GM19240 (cell line): ENCODE measurements around the gene TMC1.
"Not testable (repeated sequence)": the region's sequence is repeated elsewhere in the genome, so short reads cannot be mapped to it uniquely, and the experiment has no call there.

Experiments used
- DNase-seq: peaks from one replicate; pipeline ENCODE4 v3.0.0; 2011; ENCODE audit warnings: low spot score; ENCODE audit not compliant: insufficient read length

The TMC1 gene

GRCh38 chr9:72753266-72753893, 232.0 kb downstream of the TMC1 start:
- DNase-seq: no peak

DNA sequence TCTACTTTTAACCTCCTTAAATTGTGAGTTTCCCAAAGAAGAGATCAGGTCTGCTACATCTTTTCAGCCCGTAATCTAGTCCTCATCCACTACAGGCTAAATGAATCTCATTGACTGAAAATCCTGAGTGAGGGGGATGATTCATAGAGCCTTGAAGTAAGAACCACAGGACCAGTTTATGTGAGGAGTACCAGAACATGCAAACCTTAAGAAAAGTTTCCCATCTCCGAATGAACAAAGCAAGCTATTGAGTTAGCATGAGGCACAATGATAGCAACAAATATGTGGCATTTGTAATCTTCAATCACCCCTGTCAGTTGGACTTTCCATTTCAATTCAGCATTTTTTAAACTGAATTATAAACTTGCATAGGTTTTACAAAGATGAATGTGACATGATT, 234.4 kb downstream of the TMC1 start:
- DNase-seq: no peak

DNA sequence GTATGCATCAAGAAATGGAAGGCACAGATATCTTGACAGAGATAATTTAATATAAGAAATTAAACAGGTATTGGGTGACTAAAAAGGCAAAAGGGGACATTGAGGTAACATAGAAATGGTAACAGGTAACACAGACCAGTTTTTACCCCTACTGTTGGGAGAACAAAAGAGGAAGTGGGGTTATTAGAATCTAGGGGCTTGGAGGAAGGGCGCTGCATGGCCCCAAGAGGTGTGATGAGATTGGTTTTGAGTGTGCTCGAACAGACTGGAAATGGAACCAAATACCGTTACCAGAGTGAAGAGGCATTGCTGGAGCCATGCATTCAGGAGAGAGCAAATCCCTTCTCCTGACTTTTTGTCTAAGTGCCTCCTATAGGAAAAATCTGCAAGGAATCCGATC, 237.5 kb downstream of the TMC1 start:
- DNase-seq: no peak

DNA sequence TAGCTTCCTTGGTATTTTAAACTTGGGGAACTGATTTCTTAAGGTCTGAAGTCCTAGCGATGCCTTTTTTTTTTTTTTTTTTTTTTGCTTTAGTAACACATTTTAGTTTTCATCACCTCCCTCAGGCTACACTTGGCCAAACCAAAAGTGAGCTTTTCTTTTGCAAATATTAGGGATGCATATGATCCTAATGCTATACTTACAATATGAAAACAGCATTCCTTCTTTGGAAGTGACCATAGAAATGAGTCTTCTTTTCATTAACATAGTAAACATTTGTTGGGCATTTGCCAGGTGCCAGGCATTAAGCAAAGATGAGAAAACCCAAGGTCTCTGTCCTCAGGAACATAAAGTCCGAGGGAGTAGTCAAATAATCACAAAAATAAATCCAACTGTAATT, 241.6 kb downstream of the TMC1 start:
- DNase-seq: no peak

DNA sequence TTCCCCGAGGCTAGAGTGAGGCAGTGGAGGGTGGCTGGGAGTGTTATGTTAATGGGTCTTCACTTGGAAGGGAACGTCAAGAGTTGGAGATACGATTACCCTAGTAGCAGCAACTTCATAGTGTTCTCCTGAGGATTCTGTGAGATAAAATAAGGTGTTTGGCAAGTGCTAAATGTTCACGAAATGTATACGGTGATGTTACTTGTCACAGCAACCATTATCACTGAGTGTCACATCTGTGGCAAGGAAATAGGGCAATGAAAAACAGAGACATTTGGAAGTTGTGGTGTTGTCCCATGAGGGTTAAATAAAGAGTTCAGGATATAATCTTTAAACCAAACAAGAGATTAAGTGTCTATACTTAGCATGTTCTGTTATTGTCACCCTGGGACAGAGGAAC, 248.1 kb downstream of the TMC1 start:
- DNase-seq: no peak

DNA sequence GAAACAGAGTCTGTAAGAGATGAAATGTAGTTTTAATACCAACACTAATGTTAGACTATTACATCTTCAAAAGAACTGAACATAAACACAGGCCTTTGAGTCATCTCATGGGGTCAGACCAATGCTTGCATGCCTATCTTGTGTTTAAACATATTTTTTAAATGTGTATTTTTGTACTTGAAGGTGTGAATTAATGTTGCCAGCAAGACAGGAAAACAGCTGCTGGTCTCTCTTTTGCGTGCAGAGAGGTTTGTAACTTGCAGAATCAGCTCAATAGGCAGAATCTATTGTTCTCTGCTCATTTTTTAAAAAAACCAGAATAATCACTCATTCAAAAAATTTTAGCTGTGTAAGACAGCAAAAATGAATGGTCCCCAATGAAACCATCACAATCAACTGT, 251.3 kb downstream of the TMC1 start:
- DNase-seq: no peak

DNA sequence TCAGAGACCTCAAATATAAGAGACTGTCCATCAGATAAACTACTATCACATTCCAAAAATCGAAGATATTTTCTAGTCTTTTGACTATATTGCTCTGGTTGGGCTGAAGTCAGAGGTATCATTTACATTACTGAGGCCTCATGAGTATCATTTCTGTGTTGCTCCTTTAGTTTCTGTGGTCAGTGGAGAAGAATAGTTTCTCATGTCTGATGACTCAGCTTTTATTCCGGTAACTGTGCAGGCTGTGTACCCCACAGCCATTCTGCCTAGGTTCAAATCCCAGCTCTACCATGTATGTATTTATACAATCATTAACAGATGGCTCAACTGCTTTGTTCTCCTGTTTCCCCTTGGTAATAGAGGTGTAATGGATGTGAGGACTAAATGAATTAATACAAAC, 252.2 kb downstream of the TMC1 start:
- DNase-seq: no peak

- no peak for DNase-seq
Measured at GRCh38 chr9:72775570-72775969, 254.2 kb downstream of the TMC1 start.

DNA sequence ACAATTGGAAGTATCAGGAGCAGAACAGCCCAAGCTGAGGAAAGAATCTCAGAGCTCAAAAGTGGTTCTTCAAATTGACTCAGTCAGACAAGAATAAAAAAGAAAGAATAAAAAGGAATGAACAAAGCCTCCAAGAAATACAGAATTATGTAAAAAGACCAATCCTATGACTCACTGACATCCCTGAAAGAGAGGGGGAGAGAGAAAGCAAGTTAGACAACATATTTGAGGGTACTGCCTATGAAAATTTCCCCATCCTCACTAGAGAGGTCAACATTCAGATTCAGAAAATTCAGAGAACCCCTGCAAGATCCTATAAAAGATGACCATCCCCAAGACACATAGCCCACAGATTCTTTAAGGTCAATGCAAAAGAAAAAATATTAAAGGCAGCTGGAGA, 258.2 kb downstream of the TMC1 start:
- no peak for DNase-seq

GRCh38 chr9:72786948-72787347, 265.5 kb downstream of the TMC1 start:
- DNase-seq: no peak

DNA sequence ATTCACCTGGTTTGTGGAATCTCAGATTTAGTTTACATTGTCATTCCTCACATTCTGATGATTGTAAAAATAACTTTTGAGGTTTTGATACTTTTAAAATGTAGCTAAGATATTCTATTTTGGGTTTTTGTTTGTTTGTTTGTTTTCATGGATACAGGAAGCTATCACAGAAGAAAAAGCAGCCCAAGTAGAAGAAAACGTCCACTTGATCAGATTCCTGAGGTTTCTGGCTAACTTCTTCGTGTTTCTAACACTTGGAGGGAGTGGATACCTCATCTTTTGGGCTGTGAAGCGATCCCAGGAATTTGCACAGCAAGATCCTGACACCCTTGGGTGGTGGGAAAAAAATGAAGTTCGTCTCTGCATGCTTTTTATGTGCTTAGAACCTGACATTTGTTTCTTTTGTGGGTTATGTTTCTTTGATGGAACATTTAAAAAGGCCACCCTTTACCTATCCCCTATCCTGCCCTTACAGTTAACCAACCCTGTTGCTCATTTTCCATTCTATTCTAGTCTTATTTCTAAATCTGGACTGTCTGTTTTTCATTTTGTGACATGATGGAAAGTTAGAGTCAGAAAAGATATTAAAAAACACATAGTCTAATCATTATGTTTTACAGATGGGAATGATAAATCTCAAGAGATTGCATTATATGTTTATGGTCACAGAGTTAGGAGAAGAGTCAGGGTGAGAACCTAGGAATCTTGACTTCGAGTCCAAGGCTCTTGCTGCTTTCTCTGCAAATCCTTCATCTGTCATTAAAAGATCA, 267.7 kb downstream of the TMC1 start:
- no peak for DNase-seq

- no peak for DNase-seq
Measured at GRCh38 chr9:72789885-72790284, 268.5 kb downstream of the TMC1 start.

DNA sequence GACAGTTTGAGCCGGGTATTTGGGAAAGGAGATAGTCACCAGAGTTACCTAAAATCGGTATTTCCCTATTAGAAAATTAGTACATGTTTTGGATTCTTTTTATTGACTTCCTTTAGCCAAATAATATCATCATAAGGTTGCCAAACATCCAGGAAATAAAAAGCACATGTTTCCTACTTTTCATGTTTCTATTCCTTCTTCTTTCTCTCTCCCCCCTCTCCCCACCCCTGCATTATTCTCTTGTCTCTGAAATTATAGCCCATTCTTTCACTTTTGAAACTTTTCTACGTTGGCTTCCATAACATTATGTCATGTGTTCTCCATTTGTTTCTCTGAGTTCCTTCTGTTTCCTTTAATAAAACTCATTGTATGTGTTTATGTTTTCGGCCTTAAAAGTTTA, 269.6 kb downstream of the TMC1 start:
- no peak for DNase-seq

- DNase-seq: no peak
Measured at GRCh38 chr9:72791436-72791835, 270.0 kb downstream of the TMC1 start.

DNA sequence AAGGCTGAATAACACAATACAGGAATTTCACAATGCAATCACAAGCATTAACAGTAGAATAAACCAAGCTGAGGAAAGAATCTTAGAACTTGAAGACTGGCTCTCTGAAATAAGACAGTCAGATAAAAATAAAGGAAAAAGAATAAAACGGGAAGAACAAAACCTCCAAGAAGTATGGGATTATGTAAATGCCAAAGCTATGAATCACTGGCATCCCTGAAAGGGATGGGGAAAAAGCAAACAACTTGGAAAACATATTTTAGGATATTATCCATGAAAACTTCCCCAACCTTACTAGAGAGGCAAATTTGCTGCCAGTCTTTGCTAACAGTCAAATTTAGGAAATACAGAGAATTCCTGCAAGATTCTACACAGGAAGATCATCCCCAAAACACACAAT, 273.5 kb downstream of the TMC1 start:
- DNase-seq: no peak

DNA sequence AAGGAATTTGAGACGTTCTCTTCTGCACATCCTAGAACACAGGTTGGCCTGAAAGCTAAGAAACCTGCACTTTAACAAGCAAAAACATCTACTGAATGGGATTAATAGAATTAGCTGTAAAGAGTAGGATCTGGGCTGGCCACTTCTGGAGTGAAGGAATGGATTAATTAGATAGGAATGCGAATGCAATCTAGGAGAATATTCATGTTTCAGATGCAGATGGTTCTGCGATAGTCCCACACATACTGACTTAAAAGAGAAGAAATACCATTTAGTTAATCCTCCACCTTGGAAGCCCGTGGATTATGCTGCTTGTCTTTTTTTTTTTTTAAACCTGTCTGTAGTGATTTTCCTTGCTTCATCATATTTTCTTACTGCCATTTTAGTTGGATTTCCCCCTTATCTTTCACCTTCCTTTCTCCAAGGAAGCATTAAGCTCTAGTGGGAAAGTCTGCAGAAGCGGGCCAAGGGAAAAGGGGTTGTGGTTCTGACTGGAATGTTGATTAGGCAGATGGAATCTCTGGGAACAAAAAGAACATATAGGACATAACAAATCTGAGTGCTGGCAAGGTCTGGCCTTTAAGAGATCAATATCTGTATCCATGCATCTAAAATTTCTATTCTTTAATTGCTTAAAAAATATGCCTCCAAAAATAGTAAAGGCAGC, 279.1 kb downstream of the TMC1 start:
- no peak for DNase-seq

DNA sequence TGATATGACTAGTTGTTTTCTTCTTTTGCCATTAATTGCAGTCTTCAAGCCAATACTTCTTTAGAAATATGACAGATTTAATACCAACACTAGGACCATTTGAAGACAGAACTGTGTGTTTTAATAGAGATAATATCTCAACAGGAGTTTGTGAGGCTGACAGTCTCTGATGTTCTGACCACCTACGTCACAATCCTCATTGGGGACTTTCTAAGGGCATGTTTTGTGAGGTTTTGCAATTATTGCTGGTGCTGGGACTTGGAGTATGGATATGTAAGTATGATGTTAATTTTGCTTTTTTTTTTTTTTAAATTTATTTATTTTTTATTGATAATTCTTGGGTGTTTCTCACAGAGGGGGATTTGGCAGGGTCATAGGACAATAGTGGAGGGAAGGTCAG, 283.8 kb downstream of the TMC1 start:
- DNase-seq: no peak

DNA sequence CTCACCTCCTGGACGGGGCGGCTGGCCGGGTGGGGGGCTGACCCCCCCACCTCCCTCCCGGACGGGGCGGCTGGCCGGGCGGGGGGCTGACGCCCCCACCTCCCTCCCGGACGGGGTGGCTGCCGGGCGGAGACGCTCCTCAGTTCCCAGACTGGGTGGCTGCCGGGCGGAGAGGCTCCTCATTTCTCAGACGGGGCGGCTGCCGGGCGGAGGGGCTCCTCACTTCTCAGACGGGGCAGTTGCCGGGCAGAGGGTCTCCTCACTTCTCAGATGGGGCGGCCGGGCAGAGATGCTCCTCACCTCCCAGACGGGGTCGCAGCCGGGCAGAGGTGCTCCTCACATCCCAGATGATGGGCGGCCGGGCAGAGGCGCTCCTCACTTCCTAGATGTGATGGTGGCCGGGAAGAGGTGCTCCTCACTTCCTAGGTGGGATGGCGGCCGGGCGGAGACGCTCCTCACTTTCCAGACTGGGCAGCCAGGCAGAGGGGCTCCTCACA, 285.0 kb downstream of the TMC1 start:
- DNase-seq: not testable (repeated sequence)

DNA sequence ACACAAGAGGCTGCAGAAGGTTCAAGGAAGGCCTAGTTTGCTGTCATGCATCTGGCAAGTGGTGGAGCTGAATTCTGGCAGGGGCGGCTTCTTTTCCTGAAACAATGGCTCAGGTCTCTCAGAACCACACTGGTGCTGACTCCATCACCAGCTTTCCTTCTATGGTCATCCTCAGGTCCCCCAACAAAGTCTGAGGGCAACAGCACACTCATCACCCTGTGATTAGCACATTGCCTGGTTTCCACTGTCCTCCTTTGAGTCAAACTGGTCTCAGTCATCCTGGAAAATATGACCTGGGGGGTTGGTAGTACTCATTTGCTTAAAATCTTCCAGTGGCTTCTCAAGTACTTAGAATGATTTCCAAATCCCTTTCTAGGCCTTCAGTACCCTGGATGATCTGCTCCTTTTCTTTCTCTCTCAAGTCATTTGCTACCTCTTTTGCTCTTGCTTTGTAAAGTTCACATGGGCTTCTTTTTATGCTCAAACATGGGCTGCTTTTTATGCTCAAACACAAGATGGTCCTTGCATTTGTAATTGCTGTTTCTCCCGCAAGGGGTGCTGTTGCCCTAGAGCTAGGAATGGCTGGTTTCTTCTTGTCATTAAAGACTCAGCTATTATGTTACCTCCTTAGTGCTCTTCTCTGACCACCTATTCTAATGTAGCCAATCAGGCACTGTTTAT, 286.5 kb downstream of the TMC1 start:
- DNase-seq: no peak

GRCh38 chr9:72808446-72808768, 287.0 kb downstream of the TMC1 start:
- DNase-seq: no peak

GRCh38 chr9:72809586-72809985, 288.2 kb downstream of the TMC1 start:
- no peak for DNase-seq

DNA sequence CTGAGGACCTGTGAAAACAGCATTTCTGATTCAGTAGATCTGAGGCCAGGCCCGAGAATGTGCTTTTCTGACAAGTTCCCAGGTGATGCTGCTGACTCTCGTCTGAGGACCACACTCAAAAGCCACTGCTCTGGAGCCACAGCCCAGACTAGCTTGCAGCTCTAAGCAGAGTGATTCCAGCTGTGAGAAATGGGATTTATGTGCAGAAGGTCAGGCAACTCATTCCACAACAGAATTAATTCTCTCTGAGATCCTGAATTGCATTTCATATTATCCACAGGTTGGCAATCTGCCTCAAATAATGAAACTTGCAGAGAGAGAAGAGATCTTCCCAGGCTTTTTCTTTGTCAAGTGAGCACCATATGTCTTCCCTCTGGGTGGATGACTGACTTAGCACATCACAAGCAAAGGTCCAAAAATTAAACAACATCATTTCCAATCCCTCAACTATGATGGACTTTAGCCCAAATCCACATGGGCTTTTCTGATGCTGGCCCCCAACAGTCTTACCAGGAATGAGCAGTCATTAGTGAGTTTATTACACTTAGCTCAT, 291.2 kb downstream of the TMC1 start:
- DNase-seq: no peak
